GM23338 (cell line): ENCODE measurements around the gene TXN. TPM values are rescaled to one million over a fixed set of nuclear protein-coding genes. Genes with fewer than 3 reads are reported as not detected.

Source experiments
- ATAC-seq: fragments of 200-7000 bp; cut with Tn5 transposase; 3 replicates; pipeline ENCODE4 v1.9.1; 2020
- DNase-seq: peaks from one replicate; pipeline ENCODE4 v3.0.0-alpha.2; 2015; ENCODE audit warnings: low spot score
- H2AFZ ChIP-seq: fragments of 200-600 bp; sonication (generic); 2 replicates; pipeline ENCODE4 v1.8.0; 2016; ENCODE audit warnings: antibody characterized with exemption, mild to moderate bottlenecking, moderate library complexity
- H3F3A ChIP-seq: fragments of 200-600 bp; sonication (generic); replicated peaks from 2 replicates; pipeline ENCODE4 v1.8.0; 2017; ENCODE audit warnings: antibody characterized with exemption, mixed run types, low read depth
- H3K27ac ChIP-seq: fragments of 200-600 bp; sonication (generic); 2 replicates; pipeline ENCODE4 v1.6.1; 2016; ENCODE audit warnings: low read depth
- H3K27me3 ChIP-seq: fragments of 200-600 bp; sonication (generic); 2 replicates; pipeline ENCODE4 v1.8.0; 2016; ENCODE audit warnings: mild to moderate bottlenecking, mixed run types, moderate library complexity; ENCODE audit not compliant: insufficient read depth
- H3K36me3 ChIP-seq: fragments of 200-600 bp; sonication (generic); 2 replicates; pipeline ENCODE4 v1.8.0; 2016; ENCODE audit warnings: mild to moderate bottlenecking; ENCODE audit not compliant: insufficient read depth
- H3K4me1 ChIP-seq: fragments of 200-600 bp; sonication (generic); 2 replicates; pipeline ENCODE4 v1.8.0; 2016; ENCODE audit warnings: mild to moderate bottlenecking, moderate library complexity; ENCODE audit not compliant: insufficient read depth
- H3K4me2 ChIP-seq: fragments of 200-600 bp; sonication (generic); 2 replicates; pipeline ENCODE4 v1.7.1; 2017; ENCODE audit warnings: mixed run types
- H3K4me3 ChIP-seq: fragments of 200-600 bp; sonication (generic); 2 replicates; pipeline ENCODE4 v1.6.1; 2016; ENCODE audit warnings: mixed run types
- H3K79me2 ChIP-seq: fragments of 200-600 bp; sonication (generic); replicated peaks from 2 replicates; pipeline ENCODE4 v1.8.0; 2017; ENCODE audit warnings: mild to moderate bottlenecking; ENCODE audit not compliant: insufficient read depth
- H3K9me2 ChIP-seq: fragments of 200-600 bp; sonication (generic); 2 replicates; pipeline ENCODE4 v1.8.0; 2017; ENCODE audit not compliant: insufficient read depth
- H4K20me1 ChIP-seq: fragments of 200-600 bp; sonication (generic); replicated peaks from 2 replicates; pipeline ENCODE4 v1.8.0; 2017; ENCODE audit warnings: mild to moderate bottlenecking; ENCODE audit not compliant: insufficient read depth
- H3K27ac Mint-ChIP-seq: 2 replicates; pipeline ENCODE4 v1.8.0; 2020; ENCODE audit warnings: inconsistent platforms, mild to moderate bottlenecking, moderate library complexity, mixed read lengths
- H3K27me3 Mint-ChIP-seq: 3 replicates; pipeline ENCODE4 v1.8.0; 2022; ENCODE audit warnings: low read depth, mild to moderate bottlenecking, moderate library complexity, mixed read lengths, inconsistent platforms; ENCODE audit not compliant: insufficient read depth, poor library complexity
- H3K36me3 Mint-ChIP-seq: 3 replicates; pipeline ENCODE4 v1.8.0; 2021; ENCODE audit warnings: low read depth, mild to moderate bottlenecking, inconsistent platforms, moderate library complexity, mixed read lengths
- H3K4me1 Mint-ChIP-seq: 3 replicates; pipeline ENCODE4 v1.8.0; 2020; ENCODE audit warnings: mild to moderate bottlenecking, inconsistent platforms, mixed read lengths
- H3K4me3 Mint-ChIP-seq: 3 replicates; pipeline ENCODE4 v1.8.0; 2021; ENCODE audit warnings: moderate library complexity, mild to moderate bottlenecking, inconsistent platforms, mixed read lengths
- H3K9me3 Mint-ChIP-seq: 3 replicates; pipeline ENCODE4 v1.8.0; 2020; ENCODE audit warnings: moderate library complexity, mild to moderate bottlenecking, inconsistent platforms, mixed read lengths
- CTCF ChIP-seq, 2 experiments: fragments of 200-600 bp in 1 of 2; sonication (generic) in 1 of 2; conservative IDR thresholded peaks; 2 replicates each; pipeline versions ENCODE4 v1.5.1 to v1.6.1; 2016 to 2017; ENCODE audit warnings: antibody characterized with exemption in 2 of 2, low read depth in 2 of 2, mild to moderate bottlenecking in 2 of 2, moderate library complexity in 1 of 2
- ETS1 ChIP-seq: IDR thresholded peaks from 2 replicates; pipeline ENCODE4 v1.6.1; 2016; ENCODE audit warnings: antibody characterized with exemption
- EZH2phosphoT487 ChIP-seq: fragments of 200-600 bp; sonication (generic); IDR thresholded peaks from one replicate; pipeline ENCODE4 v1.8.1; 2018; ENCODE audit warnings: antibody characterized with exemption; ENCODE audit not compliant: unreplicated experiment
- JUNB ChIP-seq: IDR thresholded peaks from one replicate; pipeline ENCODE4 v1.6.1; 2016; ENCODE audit warnings: antibody characterized with exemption; ENCODE audit not compliant: unreplicated experiment
- POLR2AphosphoS5 ChIP-seq: IDR thresholded peaks from 2 replicates; pipeline ENCODE4 v1.6.1; 2016; ENCODE audit warnings: antibody characterized with exemption, low read depth
- STAT1 ChIP-seq: IDR thresholded peaks from one replicate; pipeline ENCODE4 v1.6.1; 2016; ENCODE audit warnings: antibody characterized with exemption; ENCODE audit not compliant: unreplicated experiment
- ZNF114 ChIP-seq: fragments of 250-450 bp; sonication (Bioruptor Pico); IDR thresholded peaks from 2 replicates; pipeline ENCODE4 v1.5.0; 2020; ENCODE audit warnings: mild to moderate bottlenecking, moderate library complexity
- ZNF462 ChIP-seq: fragments of 250-450 bp; sonication (Bioruptor Pico); IDR thresholded peaks from 2 replicates; pipeline ENCODE4 v1.5.0; 2020; ENCODE audit warnings: mild to moderate bottlenecking, moderate library complexity
- polyA plus RNA-seq: library from polyadenylated mRNA; unstranded; fragments of >200 nt; fragmentation: Nextera tagmentation; extraction: Ambion mirVana; gene quantifications from 2 replicates; pipeline ENCODE4 v1.2.1, GENCODE V29; 2016
- total RNA-seq: library from RNA; depleted of rRNA; stranded (reverse); fragments of >200 nt; shearing (Covaris generic); gene quantifications from 2 replicates; pipeline ENCODE4 v1.2.3, GENCODE V29; 2014

Gene TXN
- total and polyA plus RNA-seq, 2 experiments from 2014 or later, result 177 to 1,031 TPM

- TF ChIP-seq ZNF462, result no peak
- TF ChIP-seq ZNF114 (CRISPR knock-in tag), result no peak
- no peak for TF ChIP-seq JUNB
- TF ChIP-seq POLR2AphosphoS5, result no peak
Measured at GRCh38 chr9:110283751-110284150, 27.4 kb upstream of the TXN start (continued).

GRCh38 chr9:110282739-110283081, 26.4 kb upstream of the TXN start:
- Histone ChIP-seq H3K4me3 (no peak overlapping the region), H3K27me3 (no peaks in the 10 kb centered on the region), H4K20me1 (no peaks in the 10 kb centered on the region), H3K36me3 (no peaks in the 10 kb centered on the region), H3K4me2 (no peak overlapping the region), H3K4me1 (no peaks in the 10 kb centered on the region), H3K27ac (no peak overlapping the region), H2AFZ (no peak overlapping the region), H3K9me2 (no peaks in the 10 kb centered on the region), H3K79me2 (no peaks in the 10 kb centered on the region), H3F3A (no peaks in the 10 kb centered on the region)
- TF ChIP-seq ETS1, result no peak
- TF ChIP-seq JUNB, result no peak
- no peak for TF ChIP-seq CTCF (conservative IDR thresholded peaks at IDR 0.05; ENCODE audit: low read depth in 2 of 2)
- TF ChIP-seq EZH2phosphoT487, result no peak
- TF ChIP-seq STAT1, result no peak
- peaks cover 3% of the 10 kb centered on the region; the same call in 1 of the 3 replicates for H3K4me1 Mint-ChIP-seq
- DNase-seq, result no peak
- no peak overlapping the region for H3K27ac Mint-ChIP-seq
- H3K36me3 Mint-ChIP-seq, result no peaks in the 10 kb centered on the region
- H3K4me3 Mint-ChIP-seq, result no peak overlapping the region
- H3K9me3 Mint-ChIP-seq, result no peaks in the 10 kb centered on the region
- no peak for ATAC-seq
- peaks cover 4% of the 10 kb centered on the region for H3K27me3 Mint-ChIP-seq
